ENCODE data around the gene DNAH17.

GRCh38 chr17:78491236-78492115 is 85.7 kb downstream of the DNAH17 start:
- TF ChIP-seq, protein P1, sequence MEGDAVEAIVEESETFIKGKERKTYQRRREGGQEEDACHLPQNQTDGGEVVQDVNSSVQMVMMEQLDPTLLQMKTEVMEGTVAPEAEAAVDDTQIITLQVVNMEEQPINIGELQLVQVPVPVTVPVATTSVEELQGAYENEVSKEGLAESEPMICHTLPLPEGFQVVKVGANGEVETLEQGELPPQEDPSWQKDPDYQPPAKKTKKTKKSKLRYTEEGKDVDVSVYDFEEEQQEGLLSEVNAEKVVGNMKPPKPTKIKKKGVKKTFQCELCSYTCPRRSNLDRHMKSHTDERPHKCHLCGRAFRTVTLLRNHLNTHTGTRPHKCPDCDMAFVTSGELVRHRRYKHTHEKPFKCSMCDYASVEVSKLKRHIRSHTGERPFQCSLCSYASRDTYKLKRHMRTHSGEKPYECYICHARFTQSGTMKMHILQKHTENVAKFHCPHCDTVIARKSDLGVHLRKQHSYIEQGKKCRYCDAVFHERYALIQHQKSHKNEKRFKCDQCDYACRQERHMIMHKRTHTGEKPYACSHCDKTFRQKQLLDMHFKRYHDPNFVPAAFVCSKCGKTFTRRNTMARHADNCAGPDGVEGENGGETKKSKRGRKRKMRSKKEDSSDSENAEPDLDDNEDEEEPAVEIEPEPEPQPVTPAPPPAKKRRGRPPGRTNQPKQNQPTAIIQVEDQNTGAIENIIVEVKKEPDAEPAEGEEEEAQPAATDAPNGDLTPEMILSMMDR (IDR thresholded peaks at IDR 0.05; ENCODE audit: low read depth, low read length, poor library complexity, severe bottlenecking): no peak
- TF ChIP-seq EZH2phosphoT487 (IDR thresholded peaks at IDR 0.05; ENCODE audit: borderline replicate concordance, low read length): no peak

Measured in DOHH2 (cell line).